GM12873 (cell line): ENCODE measurements around the gene SYT2.

Experiments
- CTCF ChIP-seq: IDR thresholded peaks from 2 replicates; pipeline ENCODE4 v1.5.1; 2012; ENCODE audit warnings: low read depth, mild to moderate bottlenecking, moderate library complexity, low read length, control low read depth; ENCODE audit not compliant: insufficient read depth; ENCODE audit errors: missing control alignments

SYT2 gene

GRCh38 chr1:202614363-202615207, 95.7 kb downstream of the SYT2 start:
- TF ChIP-seq CTCF = peak; percentile 3

- TF ChIP-seq CTCF = no peak
Measured at GRCh38 chr1:202613571-202613970, 96.7 kb downstream of the SYT2 start.

- no peak for TF ChIP-seq CTCF
Measured at GRCh38 chr1:202605515-202605914, 104.7 kb downstream of the SYT2 start.

- no peak for TF ChIP-seq CTCF
Measured at GRCh38 chr1:202603435-202603834, 106.8 kb downstream of the SYT2 start.

GRCh38 chr1:202600432-202601041, 109.7 kb downstream of the SYT2 start:
- no peak for TF ChIP-seq CTCF

GRCh38 chr1:202599669-202600431, 110.4 kb downstream of the SYT2 start:
- TF ChIP-seq CTCF = peak; percentile 89
